Caco-2 (cell line): Measurements from ENCODE around the gene PAPPA2. TPM values are rescaled to one million over a fixed set of nuclear protein-coding genes. Genes with fewer than 3 reads are reported as not detected.

Experiments used
- BruUV-seq: library from RNA; stranded (reverse); fragments of 400-500 nt; replicated peaks from 2 replicates; lab custom pipeline; 2021; lab: Mats Ljungman, UMichigan
- CTCF ChIA-PET: fragments of 300-600 bp; sonication (Branson Sonifier 250); formaldehyde crosslinking; loops from one replicate; lab custom pipeline; 2022; ENCODE audit warnings: antibody characterized with exemption; lab: Charles Lee
- POLR2A ChIA-PET: fragments of 300-600 bp; sonication (Branson Sonifier 250); formaldehyde crosslinking; loops from one replicate; lab custom pipeline; 2022; ENCODE audit warnings: antibody characterized with exemption; lab: Charles Lee
- DNase-seq, 2 experiments: peaks; one replicate each; pipeline versions ENCODE4 v3.0.0 to v3.0.0-alpha.2; 2020 to 2022
- H3K27me3 ChIP-seq: replicated peaks from 2 replicates; pipeline ENCODE4 v1.6.0; 2011; ENCODE audit warnings: low read length; ENCODE audit not compliant: control insufficient read depth, insufficient read depth
- H3K36me3 ChIP-seq: 2 replicates; pipeline ENCODE4 v1.5.1; 2011; ENCODE audit warnings: low read length; ENCODE audit not compliant: control insufficient read depth, insufficient read depth
- H3K4me1 ChIP-seq: fragments of 250-450 bp; sonication (Bioruptor Pico); 2 replicates; pipeline ENCODE4 v1.5.1; 2020; ENCODE audit warnings: mild to moderate bottlenecking
- H3K4me3 ChIP-seq: 2 replicates; pipeline ENCODE4 v1.5.1; 2011; ENCODE audit warnings: low read depth, mild to moderate bottlenecking, control low read depth, low read length
- H3K9me3 ChIP-seq: fragments of 250-450 bp; sonication (Bioruptor Pico); 2 replicates; pipeline ENCODE4 v1.5.1; 2020; ENCODE audit warnings: mild to moderate bottlenecking, moderate library complexity
- H3K27ac Mint-ChIP-seq: one replicate; pipeline ENCODE4 v1.8.0; 2022; ENCODE audit warnings: mixed read lengths; ENCODE audit not compliant: unreplicated experiment
- H3K27me3 Mint-ChIP-seq: one replicate; pipeline ENCODE4 v1.8.0; 2022; ENCODE audit warnings: mixed read lengths; ENCODE audit not compliant: insufficient read depth, unreplicated experiment
- H3K36me3 Mint-ChIP-seq: one replicate; pipeline ENCODE4 v1.8.0; 2022; ENCODE audit warnings: mild to moderate bottlenecking, mixed read lengths; ENCODE audit not compliant: insufficient read depth, unreplicated experiment
- H3K4me1 Mint-ChIP-seq: one replicate; pipeline ENCODE4 v1.8.0; 2022; ENCODE audit warnings: low read depth, mixed read lengths; ENCODE audit not compliant: unreplicated experiment
- H3K4me3 Mint-ChIP-seq: one replicate; pipeline ENCODE4 v1.8.0; 2022; ENCODE audit warnings: mild to moderate bottlenecking, moderate library complexity, mixed read lengths; ENCODE audit not compliant: unreplicated experiment
- H3K9me3 Mint-ChIP-seq: one replicate; pipeline ENCODE4 v1.8.0; 2022; ENCODE audit warnings: mixed read lengths; ENCODE audit not compliant: unreplicated experiment
- CTCF ChIP-seq, 2 experiments: fragments of 200-600 bp in 1 of 2; IDR thresholded peaks; 1 replicate in 1 of 2; 2 replicates in 1 of 2; pipeline versions ENCODE4 v1.5.1 to v1.8.0; 2011 to 2022; ENCODE audit warnings: antibody characterized with exemption in 1 of 2, control low read depth in 1 of 2, inconsistent platforms in 1 of 2, low read depth in 1 of 2, low read length in 1 of 2, mild to moderate bottlenecking in 1 of 2, moderate library complexity in 1 of 2; ENCODE audit not compliant: insufficient read depth in 1 of 2, severe bottlenecking in 1 of 2, unreplicated experiment in 1 of 2
- intact Hi-C: fragments of 100-400 bp; cut with micrococcal nuclease; formaldehyde crosslinking; loops from one replicate; pipeline ENCODE4 v1.10.0; 2022; ENCODE audit not compliant: unreplicated experiment
- total RNA-seq: library from RNA; stranded (reverse); gene quantifications from 2 replicates; pipeline ENCODE4 v1.2.3, GENCODE V29; 2022

PAPPA2 gene
- total RNA-seq, 1 experiment from 2014 or later, result 0.18 TPM

GRCh38 chr1:176566004-176566975, 103.3 kb downstream of the PAPPA2 start:
- Histone ChIP-seq H3K4me3 (no peak overlapping the region), H3K4me1 (no peaks in the 10 kb centered on the region), H3K9me3 (no peaks in the 10 kb centered on the region), H3K27me3 (no peaks in the 10 kb centered on the region), H3K36me3 (no peaks in the 10 kb centered on the region)
- intact Hi-C loops, result no loop called here
- no peak for DNase-seq
- no peak for TF ChIP-seq CTCF (IDR thresholded peaks at IDR 0.05; ENCODE audit: insufficient read depth in 1 of 2, low read depth in 1 of 2, low read length in 1 of 2, severe bottlenecking in 1 of 2, unreplicated experiment in 1 of 2)
- Mint-ChIP-seq H3K9me3 (no peaks in the 10 kb centered on the region), H3K4me1 (no peaks in the 10 kb centered on the region), H3K4me3 (no peak overlapping the region), H3K27ac (no peak overlapping the region), H3K27me3 (peaks cover 6% of the 10 kb centered on the region), H3K36me3 (no peaks in the 10 kb centered on the region)
- ChIA-PET POLR2A (no interaction called here), CTCF (interaction anchor here (0.8 to 1.7 kb wide), 2 partner anchors 125 to 384 kb away, joined by 4 read pairs; no protein-coding TSS in a partner anchor)
- BruUV-seq, result no TSS peak

GRCh38 chr1:176567190-176567794, 104.3 kb downstream of the PAPPA2 start:
- Mint-ChIP-seq H3K4me3 (no peak overlapping the region), H3K4me1 (no peaks in the 10 kb centered on the region), H3K27me3 (peaks cover 6% of the 10 kb centered on the region), H3K36me3 (no peaks in the 10 kb centered on the region), H3K27ac (no peak overlapping the region), H3K9me3 (no peaks in the 10 kb centered on the region)
- POLR2A ChIA-PET, result no interaction called here
- no peaks in the 10 kb centered on the region for H3K27me3 ChIP-seq
- no peaks in the 10 kb centered on the region for H3K36me3 ChIP-seq
- H3K4me3 ChIP-seq, result no peak overlapping the region
- CTCF ChIA-PET, result no interaction called here
- no peak for TF ChIP-seq CTCF (IDR thresholded peaks at IDR 0.05; ENCODE audit: insufficient read depth in 1 of 2, low read depth in 1 of 2, low read length in 1 of 2, severe bottlenecking in 1 of 2, unreplicated experiment in 1 of 2)
- intact Hi-C loops, result no loop called here
- BruUV-seq, result no TSS peak
- DNase-seq, result no peak
- no peaks in the 10 kb centered on the region for H3K4me1 ChIP-seq
- H3K9me3 ChIP-seq, result no peaks in the 10 kb centered on the region

GRCh38 chr1:176568185-176568584, 105.2 kb downstream of the PAPPA2 start:
- intact Hi-C loops, result no loop called here
- Mint-ChIP-seq H3K9me3 (no peaks in the 10 kb centered on the region), H3K27ac (no peak overlapping the region), H3K36me3 (no peaks in the 10 kb centered on the region), H3K4me3 (no peak overlapping the region), H3K27me3 (peaks cover 6% of the 10 kb centered on the region), H3K4me1 (no peaks in the 10 kb centered on the region)
- POLR2A ChIA-PET, result no interaction called here
- DNase-seq, result no peak
- no peak for TF ChIP-seq CTCF (IDR thresholded peaks at IDR 0.05; ENCODE audit: insufficient read depth in 1 of 2, low read depth in 1 of 2, low read length in 1 of 2, severe bottlenecking in 1 of 2, unreplicated experiment in 1 of 2)
- Histone ChIP-seq H3K4me3 (no peak overlapping the region), H3K27me3 (no peaks in the 10 kb centered on the region), H3K36me3 (no peaks in the 10 kb centered on the region), H3K4me1 (no peaks in the 10 kb centered on the region), H3K9me3 (no peaks in the 10 kb centered on the region)
- CTCF ChIA-PET, result interaction anchor here (0.6 kb wide), 1 partner anchor 356 kb away, joined by 7 read pairs; no protein-coding TSS in a partner anchor
- BruUV-seq, result no TSS peak
